HEK293 (cell line): ENCODE results near the gene TAF6L.

Experiments used
- GFI1B ChIP-seq: fragments of 450-650 bp; formaldehyde crosslinking; IDR thresholded peaks from 2 replicates; pipeline ENCODE4 v1.5.1; 2016; ENCODE audit warnings: missing biosample characterization, missing genetic modification characterization
- GLI4 ChIP-seq: fragments of 450-650 bp; formaldehyde crosslinking; IDR thresholded peaks from 2 replicates; pipeline ENCODE4 v1.5.1; 2016; ENCODE audit warnings: missing biosample characterization, missing genetic modification characterization
- GLIS2 ChIP-seq: fragments of 450-650 bp; formaldehyde crosslinking; IDR thresholded peaks from 2 replicates; pipeline ENCODE4 v1.5.1; 2016; ENCODE audit warnings: missing biosample characterization, missing genetic modification characterization
- KLF16 ChIP-seq: fragments of 450-650 bp; formaldehyde crosslinking; IDR thresholded peaks from 2 replicates; pipeline ENCODE4 v1.5.1; 2017; ENCODE audit warnings: missing biosample characterization, missing genetic modification characterization
- MEIS1 ChIP-seq: sonication (generic); formaldehyde crosslinking; IDR thresholded peaks from 2 replicates; pipeline ENCODE4 v1.8.1; 2022; ENCODE audit warnings: missing genetic modification reagents, mild to moderate bottlenecking, borderline replicate concordance
- MYNN ChIP-seq: fragments of 450-650 bp; formaldehyde crosslinking; IDR thresholded peaks from 2 replicates; pipeline ENCODE4 v1.5.1; 2016; ENCODE audit warnings: missing biosample characterization, missing genetic modification characterization, borderline replicate concordance
- OSR2 ChIP-seq: fragments of 450-650 bp; formaldehyde crosslinking; IDR thresholded peaks from 2 replicates; pipeline ENCODE4 v1.5.1; 2016; ENCODE audit warnings: missing biosample characterization, missing genetic modification characterization
- RBAK ChIP-seq: fragments of 450-650 bp; formaldehyde crosslinking; IDR thresholded peaks from 2 replicates; pipeline ENCODE4 v1.5.1; 2016; ENCODE audit warnings: missing biosample characterization, missing genetic modification characterization
- SP2 ChIP-seq: fragments of 450-650 bp; formaldehyde crosslinking; IDR thresholded peaks from 2 replicates; pipeline ENCODE4 v1.5.1; 2016; ENCODE audit warnings: missing biosample characterization, missing genetic modification characterization
- SP7 ChIP-seq: fragments of 450-650 bp; formaldehyde crosslinking; IDR thresholded peaks from 2 replicates; pipeline ENCODE4 v1.5.1; 2016; ENCODE audit warnings: missing biosample characterization, missing genetic modification characterization
- ZBTB20 ChIP-seq: fragments of 450-650 bp; formaldehyde crosslinking; IDR thresholded peaks from 2 replicates; pipeline ENCODE4 v1.5.1; 2016; ENCODE audit warnings: missing biosample characterization, missing genetic modification characterization
- ZBTB7A ChIP-seq: fragments of 450-650 bp; formaldehyde crosslinking; IDR thresholded peaks from 2 replicates; pipeline ENCODE4 v1.5.1; 2016; ENCODE audit warnings: low read depth, missing biosample characterization, missing genetic modification characterization
- ZBTB8A ChIP-seq: fragments of 450-650 bp; formaldehyde crosslinking; IDR thresholded peaks from 2 replicates; pipeline ENCODE4 v1.5.1; 2016; ENCODE audit warnings: missing biosample characterization, missing genetic modification characterization
- ZFP37 ChIP-seq: fragments of 450-650 bp; formaldehyde crosslinking; IDR thresholded peaks from 2 replicates; pipeline ENCODE4 v1.5.1; 2016; ENCODE audit warnings: missing biosample characterization, missing genetic modification characterization
- ZNF10 ChIP-seq: fragments of 450-650 bp; formaldehyde crosslinking; IDR thresholded peaks from 2 replicates; pipeline ENCODE4 v1.5.1; 2017; ENCODE audit warnings: missing biosample characterization, missing genetic modification characterization
- ZNF121 ChIP-seq: fragments of 450-650 bp; formaldehyde crosslinking; IDR thresholded peaks from 2 replicates; pipeline ENCODE4 v1.5.1; 2016; ENCODE audit warnings: missing biosample characterization, missing genetic modification characterization
- ZNF24 ChIP-seq: fragments of 450-650 bp; formaldehyde crosslinking; IDR thresholded peaks from 2 replicates; pipeline ENCODE4 v1.5.1; 2016; ENCODE audit warnings: missing biosample characterization, missing genetic modification characterization
- ZNF341 ChIP-seq: fragments of 450-650 bp; formaldehyde crosslinking; IDR thresholded peaks from 2 replicates; pipeline ENCODE4; 2016; ENCODE audit warnings: low read depth, missing biosample characterization, missing genetic modification characterization
- ZNF366 ChIP-seq: fragments of 450-650 bp; formaldehyde crosslinking; conservative IDR thresholded peaks from 2 replicates; pipeline ENCODE4 v1.5.1; 2016; ENCODE audit warnings: missing biosample characterization, missing genetic modification characterization
- ZNF37A ChIP-seq: fragments of 450-650 bp; IDR thresholded peaks from 2 replicates; pipeline ENCODE4 v1.5.1; 2018; ENCODE audit warnings: missing biosample characterization, missing genetic modification characterization
- ZNF394 ChIP-seq: fragments of 450-650 bp; formaldehyde crosslinking; IDR thresholded peaks from 2 replicates; pipeline ENCODE4 v1.5.1; 2016; ENCODE audit warnings: missing biosample characterization, missing genetic modification characterization, mild to moderate bottlenecking, moderate library complexity, borderline replicate concordance
- ZNF555 ChIP-seq: fragments of 450-650 bp; formaldehyde crosslinking; conservative IDR thresholded peaks from 2 replicates; pipeline ENCODE4 v1.5.1; 2017; ENCODE audit warnings: missing biosample characterization, mild to moderate bottlenecking, missing genetic modification characterization, inconsistent platforms
- ZNF629 ChIP-seq: fragments of 450-650 bp; formaldehyde crosslinking; IDR thresholded peaks from 2 replicates; pipeline ENCODE4 v1.5.1; 2017; ENCODE audit warnings: missing biosample characterization, missing genetic modification characterization
- ZNF76 ChIP-seq: fragments of 450-650 bp; formaldehyde crosslinking; IDR thresholded peaks from 2 replicates; pipeline ENCODE4; 2016; ENCODE audit warnings: low read depth, missing biosample characterization, missing genetic modification characterization, borderline replicate concordance
- ZNF792 ChIP-seq: fragments of 450-650 bp; formaldehyde crosslinking; IDR thresholded peaks from 2 replicates; pipeline ENCODE4 v1.5.1; 2016; ENCODE audit warnings: missing biosample characterization, missing genetic modification characterization
- TF ChIP-seq, protein P1 (sequence below): fragments of 450-650 bp; formaldehyde crosslinking; IDR thresholded peaks from 2 replicates; pipeline ENCODE4 v1.5.1; 2016; ENCODE audit warnings: missing biosample characterization, missing genetic modification characterization, borderline replicate concordance
- TF ChIP-seq, protein P2 (sequence below): IDR thresholded peaks from 2 replicates; pipeline ENCODE4 v1.6.1; 2011; ENCODE audit warnings: mild to moderate bottlenecking, low read depth, low read length, borderline replicate concordance
- TF ChIP-seq, protein P3 (sequence below): fragments of 450-650 bp; formaldehyde crosslinking; IDR thresholded peaks from 2 replicates; pipeline ENCODE4 v1.5.1; 2016; ENCODE audit warnings: missing biosample characterization, missing genetic modification characterization
- TF ChIP-seq, protein P4 (sequence below): fragments of 450-650 bp; formaldehyde crosslinking; IDR thresholded peaks from 2 replicates; pipeline ENCODE4 v1.5.1; 2016; ENCODE audit warnings: missing biosample characterization, missing genetic modification characterization
- TF ChIP-seq, protein P5 (sequence below): fragments of 450-650 bp; IDR thresholded peaks from 2 replicates; pipeline ENCODE4 v1.5.1; 2018; ENCODE audit warnings: missing biosample characterization, mild to moderate bottlenecking, missing genetic modification characterization
- TF ChIP-seq, protein P6 (sequence below): fragments of 450-650 bp; formaldehyde crosslinking; IDR thresholded peaks from 2 replicates; pipeline ENCODE4 v1.5.1; 2017; ENCODE audit warnings: missing biosample characterization, missing genetic modification characterization

TAF6L gene

DNA sequence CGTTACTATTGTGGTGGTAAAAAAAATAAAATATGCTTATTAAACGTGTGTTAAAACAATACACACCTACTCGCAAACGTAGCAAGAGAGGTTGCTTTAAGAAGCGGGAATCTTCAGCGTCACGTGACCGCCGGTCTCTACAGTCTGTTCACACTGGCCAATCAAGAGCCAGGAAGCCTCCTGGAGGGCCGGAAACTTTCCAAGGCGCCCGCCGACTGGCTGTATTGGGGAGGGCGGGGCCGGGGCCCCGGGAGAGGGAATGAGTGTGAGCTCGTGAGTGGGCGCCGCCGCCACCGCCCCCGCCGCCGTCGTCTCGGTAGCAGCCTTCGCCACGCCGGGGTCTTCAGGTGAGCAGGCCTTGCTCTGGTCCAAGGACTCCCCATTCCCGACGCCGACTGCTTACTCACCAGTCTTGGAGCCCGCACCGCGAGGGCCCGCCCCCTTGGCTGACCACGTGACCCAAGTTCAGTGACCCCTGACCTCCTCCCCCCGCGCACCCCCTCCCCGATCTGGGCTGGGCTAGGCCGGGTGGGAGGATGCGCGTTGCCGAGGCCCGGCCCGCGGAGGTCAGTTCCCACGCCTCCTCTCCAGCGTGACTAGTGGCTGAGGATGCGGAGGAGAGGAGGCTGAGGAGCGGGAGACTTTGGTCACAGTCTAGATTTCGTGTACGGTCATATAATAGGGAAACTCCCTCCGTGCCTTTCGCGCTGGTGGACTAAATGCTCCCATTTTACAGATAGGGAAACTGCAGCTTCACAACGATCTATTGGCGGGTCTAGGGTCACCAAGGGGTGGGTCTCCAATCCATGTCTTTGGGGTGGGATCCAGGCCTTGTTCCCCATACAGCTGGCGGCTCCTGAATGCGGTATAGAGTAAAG, at the start of gene TAF6L (continued):
- TF ChIP-seq GLIS2 (tag by site-specific recombination) = peak; percentile 84
- peak; percentile 87 for TF ChIP-seq SP2 (tag by site-specific recombination)
- peak; percentile 37; the same call in 1 of the 2 replicates for TF ChIP-seq ZNF76 (tag by site-specific recombination)
- TF ChIP-seq, protein P1, sequence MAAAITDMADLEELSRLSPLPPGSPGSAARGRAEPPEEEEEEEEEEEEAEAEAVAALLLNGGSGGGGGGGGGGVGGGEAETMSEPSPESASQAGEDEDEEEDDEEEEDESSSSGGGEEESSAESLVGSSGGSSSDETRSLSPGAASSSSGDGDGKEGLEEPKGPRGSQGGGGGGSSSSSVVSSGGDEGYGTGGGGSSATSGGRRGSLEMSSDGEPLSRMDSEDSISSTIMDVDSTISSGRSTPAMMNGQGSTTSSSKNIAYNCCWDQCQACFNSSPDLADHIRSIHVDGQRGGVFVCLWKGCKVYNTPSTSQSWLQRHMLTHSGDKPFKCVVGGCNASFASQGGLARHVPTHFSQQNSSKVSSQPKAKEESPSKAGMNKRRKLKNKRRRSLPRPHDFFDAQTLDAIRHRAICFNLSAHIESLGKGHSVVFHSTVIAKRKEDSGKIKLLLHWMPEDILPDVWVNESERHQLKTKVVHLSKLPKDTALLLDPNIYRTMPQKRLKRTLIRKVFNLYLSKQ (tag by site-specific recombination) = no peak
- TF ChIP-seq, protein P2, sequence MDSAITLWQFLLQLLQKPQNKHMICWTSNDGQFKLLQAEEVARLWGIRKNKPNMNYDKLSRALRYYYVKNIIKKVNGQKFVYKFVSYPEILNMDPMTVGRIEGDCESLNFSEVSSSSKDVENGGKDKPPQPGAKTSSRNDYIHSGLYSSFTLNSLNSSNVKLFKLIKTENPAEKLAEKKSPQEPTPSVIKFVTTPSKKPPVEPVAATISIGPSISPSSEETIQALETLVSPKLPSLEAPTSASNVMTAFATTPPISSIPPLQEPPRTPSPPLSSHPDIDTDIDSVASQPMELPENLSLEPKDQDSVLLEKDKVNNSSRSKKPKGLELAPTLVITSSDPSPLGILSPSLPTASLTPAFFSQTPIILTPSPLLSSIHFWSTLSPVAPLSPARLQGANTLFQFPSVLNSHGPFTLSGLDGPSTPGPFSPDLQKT = no peak
- peak; percentile 70; the same call in 1 of the 2 replicates for TF ChIP-seq SP7 (tag by site-specific recombination)
- TF ChIP-seq ZNF792 = no peak
- peak; percentile 96 for TF ChIP-seq ZBTB7A (tag by site-specific recombination)
- TF ChIP-seq ZBTB8A = peak; percentile 45
- no peak for TF ChIP-seq MYNN (tag by site-specific recombination)
- peak; percentile 58; the same call in 1 of the 2 replicates for TF ChIP-seq ZNF629 (tag by site-specific recombination)
- peak; percentile 92 for TF ChIP-seq KLF16
- peak; percentile 51; the same call in 1 of the 2 replicates for TF ChIP-seq ZNF341 (tag by site-specific recombination)
- TF ChIP-seq MEIS1 = no peak
- TF ChIP-seq, protein P3, sequence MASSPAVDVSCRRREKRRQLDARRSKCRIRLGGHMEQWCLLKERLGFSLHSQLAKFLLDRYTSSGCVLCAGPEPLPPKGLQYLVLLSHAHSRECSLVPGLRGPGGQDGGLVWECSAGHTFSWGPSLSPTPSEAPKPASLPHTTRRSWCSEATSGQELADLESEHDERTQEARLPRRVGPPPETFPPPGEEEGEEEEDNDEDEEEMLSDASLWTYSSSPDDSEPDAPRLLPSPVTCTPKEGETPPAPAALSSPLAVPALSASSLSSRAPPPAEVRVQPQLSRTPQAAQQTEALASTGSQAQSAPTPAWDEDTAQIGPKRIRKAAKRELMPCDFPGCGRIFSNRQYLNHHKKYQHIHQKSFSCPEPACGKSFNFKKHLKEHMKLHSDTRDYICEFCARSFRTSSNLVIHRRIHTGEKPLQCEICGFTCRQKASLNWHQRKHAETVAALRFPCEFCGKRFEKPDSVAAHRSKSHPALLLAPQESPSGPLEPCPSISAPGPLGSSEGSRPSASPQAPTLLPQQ = no peak; the same call in 1 of the 2 replicates
- TF ChIP-seq, protein P4, sequence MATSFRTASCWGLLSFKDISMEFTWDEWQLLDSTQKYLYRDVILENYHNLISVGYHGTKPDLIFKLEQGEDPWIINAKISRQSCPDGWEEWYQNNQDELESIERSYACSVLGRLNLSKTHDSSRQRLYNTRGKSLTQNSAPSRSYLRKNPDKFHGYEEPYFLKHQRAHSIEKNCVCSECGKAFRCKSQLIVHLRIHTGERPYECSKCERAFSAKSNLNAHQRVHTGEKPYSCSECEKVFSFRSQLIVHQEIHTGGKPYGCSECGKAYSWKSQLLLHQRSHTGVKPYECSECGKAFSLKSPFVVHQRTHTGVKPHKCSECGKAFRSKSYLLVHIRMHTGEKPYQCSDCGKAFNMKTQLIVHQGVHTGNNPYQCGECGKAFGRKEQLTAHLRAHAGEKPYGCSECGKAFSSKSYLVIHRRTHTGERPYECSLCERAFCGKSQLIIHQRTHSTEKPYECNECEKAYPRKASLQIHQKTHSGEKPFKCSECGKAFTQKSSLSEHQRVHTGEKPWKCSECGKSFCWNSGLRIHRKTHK (tag by site-specific recombination) = no peak
- 0 out of 2 replicates have a peak, but pooled peaks have one; percentile 50 for TF ChIP-seq ZNF24 (tag by site-specific recombination)
- no peak for TF ChIP-seq ZNF10
- no peak for TF ChIP-seq ZNF555 (tag by site-specific recombination)
- no peak for TF ChIP-seq ZFP37 (tag by site-specific recombination)
- no peak for TF ChIP-seq ZNF37A (tag by site-specific recombination)
- no peak for TF ChIP-seq GFI1B (tag by site-specific recombination)
- TF ChIP-seq ZBTB20 (tag by site-specific recombination) = peak; percentile 99
- no peak for TF ChIP-seq RBAK (tag by site-specific recombination)
- TF ChIP-seq, protein P5, sequence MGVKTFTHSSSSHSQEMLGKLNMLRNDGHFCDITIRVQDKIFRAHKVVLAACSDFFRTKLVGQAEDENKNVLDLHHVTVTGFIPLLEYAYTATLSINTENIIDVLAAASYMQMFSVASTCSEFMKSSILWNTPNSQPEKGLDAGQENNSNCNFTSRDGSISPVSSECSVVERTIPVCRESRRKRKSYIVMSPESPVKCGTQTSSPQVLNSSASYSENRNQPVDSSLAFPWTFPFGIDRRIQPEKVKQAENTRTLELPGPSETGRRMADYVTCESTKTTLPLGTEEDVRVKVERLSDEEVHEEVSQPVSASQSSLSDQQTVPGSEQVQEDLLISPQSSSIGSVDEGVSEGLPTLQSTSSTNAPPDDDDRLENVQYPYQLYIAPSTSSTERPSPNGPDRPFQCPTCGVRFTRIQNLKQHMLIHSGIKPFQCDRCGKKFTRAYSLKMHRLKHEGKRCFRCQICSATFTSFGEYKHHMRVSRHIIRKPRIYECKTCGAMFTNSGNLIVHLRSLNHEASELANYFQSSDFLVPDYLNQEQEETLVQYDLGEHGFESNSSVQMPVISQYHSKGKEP (tag by site-specific recombination) = no peak
- TF ChIP-seq OSR2 (tag by site-specific recombination) = peak; percentile 43
- TF ChIP-seq GLI4 (tag by site-specific recombination) = no peak
- TF ChIP-seq ZNF121 (tag by site-specific recombination) = no peak
- TF ChIP-seq, protein P6, sequence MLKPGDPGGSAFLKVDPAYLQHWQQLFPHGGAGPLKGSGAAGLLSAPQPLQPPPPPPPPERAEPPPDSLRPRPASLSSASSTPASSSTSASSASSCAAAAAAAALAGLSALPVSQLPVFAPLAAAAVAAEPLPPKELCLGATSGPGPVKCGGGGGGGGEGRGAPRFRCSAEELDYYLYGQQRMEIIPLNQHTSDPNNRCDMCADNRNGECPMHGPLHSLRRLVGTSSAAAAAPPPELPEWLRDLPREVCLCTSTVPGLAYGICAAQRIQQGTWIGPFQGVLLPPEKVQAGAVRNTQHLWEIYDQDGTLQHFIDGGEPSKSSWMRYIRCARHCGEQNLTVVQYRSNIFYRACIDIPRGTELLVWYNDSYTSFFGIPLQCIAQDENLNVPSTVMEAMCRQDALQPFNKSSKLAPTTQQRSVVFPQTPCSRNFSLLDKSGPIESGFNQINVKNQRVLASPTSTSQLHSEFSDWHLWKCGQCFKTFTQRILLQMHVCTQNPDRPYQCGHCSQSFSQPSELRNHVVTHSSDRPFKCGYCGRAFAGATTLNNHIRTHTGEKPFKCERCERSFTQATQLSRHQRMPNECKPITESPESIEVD (tag by site-specific recombination) = no peak
- peak; percentile 32; the same call in 1 of the 2 replicates for TF ChIP-seq ZNF394 (tag by site-specific recombination)
- peak; percentile 18; the same call in 1 of the 2 replicates for TF ChIP-seq ZNF366
